ENCODE data around the gene AP1G1.

DNA sequence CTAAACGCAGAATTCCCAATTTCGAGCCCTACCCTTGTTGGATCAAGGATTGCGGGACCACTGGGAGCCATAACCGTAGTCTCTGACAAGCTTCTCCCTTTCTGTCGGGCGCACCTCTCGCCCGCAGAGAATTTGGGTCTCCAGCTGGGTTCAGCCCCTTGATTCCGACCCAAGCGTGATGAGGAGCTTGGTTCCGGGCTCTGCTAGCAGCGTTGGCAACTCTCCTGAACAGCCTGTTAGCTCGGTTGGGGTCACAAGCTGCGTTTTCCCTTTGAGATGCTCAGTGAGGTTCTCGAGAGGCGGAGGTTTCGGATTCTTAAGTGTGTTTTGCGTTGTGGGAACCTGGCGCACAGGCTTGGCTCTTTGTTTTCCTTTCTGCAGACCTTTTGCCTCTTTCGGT is 37.8 kb upstream of the AP1G1 start:
- TF ChIP-seq, protein P1, sequence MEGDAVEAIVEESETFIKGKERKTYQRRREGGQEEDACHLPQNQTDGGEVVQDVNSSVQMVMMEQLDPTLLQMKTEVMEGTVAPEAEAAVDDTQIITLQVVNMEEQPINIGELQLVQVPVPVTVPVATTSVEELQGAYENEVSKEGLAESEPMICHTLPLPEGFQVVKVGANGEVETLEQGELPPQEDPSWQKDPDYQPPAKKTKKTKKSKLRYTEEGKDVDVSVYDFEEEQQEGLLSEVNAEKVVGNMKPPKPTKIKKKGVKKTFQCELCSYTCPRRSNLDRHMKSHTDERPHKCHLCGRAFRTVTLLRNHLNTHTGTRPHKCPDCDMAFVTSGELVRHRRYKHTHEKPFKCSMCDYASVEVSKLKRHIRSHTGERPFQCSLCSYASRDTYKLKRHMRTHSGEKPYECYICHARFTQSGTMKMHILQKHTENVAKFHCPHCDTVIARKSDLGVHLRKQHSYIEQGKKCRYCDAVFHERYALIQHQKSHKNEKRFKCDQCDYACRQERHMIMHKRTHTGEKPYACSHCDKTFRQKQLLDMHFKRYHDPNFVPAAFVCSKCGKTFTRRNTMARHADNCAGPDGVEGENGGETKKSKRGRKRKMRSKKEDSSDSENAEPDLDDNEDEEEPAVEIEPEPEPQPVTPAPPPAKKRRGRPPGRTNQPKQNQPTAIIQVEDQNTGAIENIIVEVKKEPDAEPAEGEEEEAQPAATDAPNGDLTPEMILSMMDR (conservative IDR thresholded peaks at IDR 0.05 in 1 of 2, IDR thresholded peaks at IDR 0.05 in 1 of 2; ENCODE audit: extremely low read depth in 1 of 2, insufficient read depth in 1 of 2, low read depth in 1 of 2, low read length in 2 of 2): no peak
- no peak for TF ChIP-seq EZH2 (IDR thresholded peaks at IDR 0.05; ENCODE audit: borderline replicate concordance, low read length)
